ENCODE data around the gene KDM2A.

Gene KDM2A

DNA sequence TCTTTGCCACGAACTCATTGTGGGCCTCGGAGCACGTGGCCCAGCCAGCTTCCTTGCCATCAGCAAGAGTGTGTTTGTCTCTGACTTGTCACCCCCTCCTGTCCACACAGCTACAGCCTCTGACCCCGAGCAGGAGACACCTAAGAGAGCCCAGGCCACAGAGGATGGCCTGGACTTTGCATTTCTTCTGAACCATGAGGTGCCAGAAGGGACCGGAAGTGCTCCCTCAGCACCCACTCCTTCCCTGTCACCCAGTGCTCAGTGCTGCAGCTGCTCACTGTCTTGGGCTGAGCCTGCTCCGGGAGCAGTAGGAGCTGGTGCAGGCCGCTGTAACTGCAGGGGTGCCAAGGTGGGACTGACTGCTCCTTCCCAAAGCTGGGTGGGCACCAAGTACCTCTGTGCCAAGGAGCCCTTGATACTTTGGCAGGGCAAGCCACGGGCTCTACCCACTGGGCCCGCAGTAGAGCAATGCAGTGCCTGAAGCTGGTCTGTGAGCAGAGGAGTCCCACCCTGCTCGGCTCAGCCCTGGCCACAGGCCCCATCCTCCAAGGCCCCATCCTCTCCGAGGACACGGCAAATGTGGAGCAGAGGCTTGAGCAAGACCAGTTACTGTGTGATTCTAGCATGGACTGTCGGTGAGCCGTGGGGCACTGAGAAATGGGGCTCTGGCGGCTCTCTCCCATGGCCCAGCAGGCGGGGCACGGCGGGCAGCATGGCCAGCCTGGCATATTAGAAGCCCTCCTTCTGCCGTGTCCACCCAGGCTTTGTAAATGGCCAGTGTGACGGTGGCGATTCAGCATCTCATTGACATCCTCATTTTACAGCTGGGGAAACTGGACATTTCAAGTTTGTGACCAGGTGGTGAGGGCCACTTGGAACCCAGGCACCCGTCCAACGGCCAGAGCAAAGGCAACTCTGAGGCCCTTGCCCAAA is 153.5 kb downstream of the KDM2A start:
- Histone ChIP-seq H3K27me3 (replicated peaks; ENCODE audit: control insufficient read depth, insufficient read depth, low read length) (no peaks in the 10 kb centered on the region), H3K4me3 (replicated peaks; ENCODE audit: low read depth, low read length) (peak overlapping the region; percentile 32), H3K36me3 (ENCODE audit: control insufficient read depth, insufficient read depth, low read length) (peaks cover 16% of the 10 kb centered on the region)
- DNase-seq (ENCODE audit: extremely low read depth, insufficient read length), result no peak
- TF ChIP-seq, protein P1, sequence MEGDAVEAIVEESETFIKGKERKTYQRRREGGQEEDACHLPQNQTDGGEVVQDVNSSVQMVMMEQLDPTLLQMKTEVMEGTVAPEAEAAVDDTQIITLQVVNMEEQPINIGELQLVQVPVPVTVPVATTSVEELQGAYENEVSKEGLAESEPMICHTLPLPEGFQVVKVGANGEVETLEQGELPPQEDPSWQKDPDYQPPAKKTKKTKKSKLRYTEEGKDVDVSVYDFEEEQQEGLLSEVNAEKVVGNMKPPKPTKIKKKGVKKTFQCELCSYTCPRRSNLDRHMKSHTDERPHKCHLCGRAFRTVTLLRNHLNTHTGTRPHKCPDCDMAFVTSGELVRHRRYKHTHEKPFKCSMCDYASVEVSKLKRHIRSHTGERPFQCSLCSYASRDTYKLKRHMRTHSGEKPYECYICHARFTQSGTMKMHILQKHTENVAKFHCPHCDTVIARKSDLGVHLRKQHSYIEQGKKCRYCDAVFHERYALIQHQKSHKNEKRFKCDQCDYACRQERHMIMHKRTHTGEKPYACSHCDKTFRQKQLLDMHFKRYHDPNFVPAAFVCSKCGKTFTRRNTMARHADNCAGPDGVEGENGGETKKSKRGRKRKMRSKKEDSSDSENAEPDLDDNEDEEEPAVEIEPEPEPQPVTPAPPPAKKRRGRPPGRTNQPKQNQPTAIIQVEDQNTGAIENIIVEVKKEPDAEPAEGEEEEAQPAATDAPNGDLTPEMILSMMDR (IDR thresholded peaks at IDR 0.05; ENCODE audit: insufficient read depth, low read length, poor library complexity, severe bottlenecking), result no peak

DNA sequence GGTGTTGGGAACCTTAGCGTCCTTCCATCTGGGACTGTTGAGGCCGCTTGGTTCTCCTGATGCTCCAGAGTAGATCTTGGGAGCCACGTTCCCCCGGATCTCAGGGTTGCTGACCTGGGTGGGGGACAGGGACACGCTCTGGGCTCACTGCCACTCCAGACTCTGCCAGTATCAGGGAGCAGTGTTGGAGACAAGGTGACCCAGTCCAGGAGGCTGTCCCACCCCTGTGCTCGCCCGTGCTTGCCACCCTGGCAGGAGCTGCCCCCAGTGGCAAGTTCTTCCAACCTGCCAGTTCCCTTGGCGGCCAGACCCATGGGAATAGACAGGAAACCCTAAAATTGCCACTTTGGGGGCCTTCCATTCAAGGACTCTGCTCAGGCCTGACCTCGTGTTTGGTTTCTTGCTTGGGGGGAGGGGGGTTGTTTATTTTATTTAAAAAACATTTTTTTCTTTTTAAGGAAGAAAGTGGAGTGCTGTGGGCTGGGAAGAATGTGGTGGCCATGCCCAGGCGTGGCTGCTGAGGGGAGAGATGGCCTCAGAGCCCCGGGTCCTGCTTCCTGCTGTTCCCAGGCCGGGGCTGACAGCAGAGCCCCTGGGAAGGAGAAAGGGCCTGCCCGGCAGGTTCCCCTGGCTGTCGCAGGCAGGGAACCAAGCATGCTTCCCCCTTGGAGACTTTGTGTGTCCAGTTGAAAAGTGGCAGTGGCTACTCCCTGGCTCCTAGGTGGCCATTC is 154.4 kb downstream of the KDM2A start:
- Histone ChIP-seq H3K4me3 (replicated peaks; ENCODE audit: low read depth, low read length) (peak overlapping the region; percentile 32), H3K36me3 (ENCODE audit: control insufficient read depth, insufficient read depth, low read length) (peaks cover 21% of the 10 kb centered on the region), H3K27me3 (replicated peaks; ENCODE audit: control insufficient read depth, insufficient read depth, low read length) (no peaks in the 10 kb centered on the region)
- no peak for DNase-seq (ENCODE audit: extremely low read depth, insufficient read length)
- TF ChIP-seq, protein P1 (IDR thresholded peaks at IDR 0.05; ENCODE audit: insufficient read depth, low read length, poor library complexity, severe bottlenecking), result peak; percentile 6

DNA sequence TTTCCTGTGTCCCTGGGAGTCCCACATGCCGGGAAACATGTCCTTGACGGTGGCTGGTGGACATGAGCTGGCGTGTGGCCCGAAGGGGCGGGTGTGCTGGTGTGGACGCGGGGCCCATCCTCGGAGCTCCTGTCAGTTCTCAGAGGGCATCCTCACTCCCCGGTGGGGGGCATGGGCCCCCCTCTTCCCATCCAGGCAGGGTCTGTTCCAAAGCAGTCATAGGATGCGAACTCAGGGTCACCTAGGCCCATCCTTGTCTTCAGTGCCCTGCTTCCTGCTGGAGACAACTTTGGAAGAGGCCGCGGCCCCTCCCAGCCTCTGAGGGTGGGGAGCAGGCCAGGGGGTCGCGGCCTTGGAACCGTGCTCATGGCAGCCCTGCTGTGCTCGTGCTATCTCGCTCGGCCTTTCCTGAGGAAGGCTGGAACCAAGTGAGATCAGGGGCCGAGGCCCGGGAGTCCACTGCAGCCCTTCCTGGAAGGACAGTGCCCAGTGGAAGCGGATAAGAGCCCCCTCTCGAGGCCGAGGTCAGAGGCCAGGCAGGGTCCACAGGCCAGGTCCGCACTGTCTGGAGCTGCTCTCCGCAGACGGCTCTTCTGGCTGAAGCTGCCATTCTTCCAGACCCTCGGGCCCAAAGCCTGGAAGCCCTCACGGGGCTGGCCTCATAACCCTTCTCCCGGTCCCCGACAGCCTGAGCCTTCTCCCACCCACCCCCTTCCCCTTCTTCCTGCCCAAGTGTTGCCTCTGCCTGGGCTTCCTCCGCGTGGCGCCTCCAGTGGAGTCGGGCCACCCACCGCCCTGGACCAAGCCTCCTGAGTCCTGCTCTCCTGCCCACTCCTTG is 155.9 kb downstream of the KDM2A start:
- DNase-seq (ENCODE audit: extremely low read depth, insufficient read length), result no peak
- H3K27me3 ChIP-seq (replicated peaks; ENCODE audit: control insufficient read depth, insufficient read depth, low read length), result no peaks in the 10 kb centered on the region
- TF ChIP-seq, protein P1 (IDR thresholded peaks at IDR 0.05; ENCODE audit: insufficient read depth, low read length, poor library complexity, severe bottlenecking), result no peak
- peaks cover 26% of the 10 kb centered on the region for H3K36me3 ChIP-seq (ENCODE audit: control insufficient read depth, insufficient read depth, low read length)
- no peak overlapping the region for H3K4me3 ChIP-seq (replicated peaks; ENCODE audit: low read depth, low read length)

DNA sequence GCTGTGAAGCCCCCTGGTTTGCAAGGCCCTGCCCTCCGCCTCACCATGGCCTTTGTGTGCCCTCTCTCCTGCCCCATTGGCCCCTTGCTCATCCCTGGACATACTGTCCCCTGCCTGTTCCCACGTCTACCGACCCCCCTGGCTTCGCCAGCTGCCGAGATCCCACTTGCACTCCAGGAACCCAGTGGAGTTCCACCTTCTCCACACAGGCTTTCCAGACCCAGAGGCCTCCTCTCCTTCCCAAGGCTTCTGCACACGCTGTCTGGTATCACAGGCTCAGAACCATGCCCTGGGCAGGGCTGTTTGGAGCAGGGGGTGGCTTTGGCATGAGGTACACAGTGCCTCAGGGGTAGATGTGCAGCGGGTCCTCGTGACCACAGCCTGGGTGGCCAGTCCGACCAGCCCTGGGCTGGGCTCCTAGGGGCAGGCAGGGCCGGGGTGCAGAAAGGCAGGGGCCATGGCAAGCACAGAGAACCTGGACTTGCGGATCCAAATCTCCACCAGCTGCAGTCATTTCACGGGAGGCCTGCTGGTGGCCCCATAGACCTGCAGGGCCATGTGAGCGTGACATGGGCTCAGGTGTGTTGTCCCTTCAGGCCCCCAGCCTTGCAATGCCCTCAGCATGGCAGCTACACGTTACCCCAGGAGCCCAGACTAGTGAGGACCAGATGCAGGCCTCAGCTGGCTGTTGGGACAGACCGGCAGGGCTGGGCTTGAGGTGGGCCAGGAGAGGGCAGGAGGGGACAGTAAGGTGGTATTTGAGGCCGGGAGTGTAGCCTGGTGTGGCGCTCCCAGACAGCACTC is 156.7 kb downstream of the KDM2A start:
- H3K27me3 ChIP-seq (replicated peaks; ENCODE audit: control insufficient read depth, insufficient read depth, low read length), result no peaks in the 10 kb centered on the region
- H3K36me3 ChIP-seq (ENCODE audit: control insufficient read depth, insufficient read depth, low read length), result peaks cover 33% of the 10 kb centered on the region
- DNase-seq (ENCODE audit: extremely low read depth, insufficient read length), result no peak
- TF ChIP-seq, protein P1 (IDR thresholded peaks at IDR 0.05; ENCODE audit: insufficient read depth, low read length, poor library complexity, severe bottlenecking), result no peak
- H3K4me3 ChIP-seq (replicated peaks; ENCODE audit: low read depth, low read length), result no peak overlapping the region

DNA sequence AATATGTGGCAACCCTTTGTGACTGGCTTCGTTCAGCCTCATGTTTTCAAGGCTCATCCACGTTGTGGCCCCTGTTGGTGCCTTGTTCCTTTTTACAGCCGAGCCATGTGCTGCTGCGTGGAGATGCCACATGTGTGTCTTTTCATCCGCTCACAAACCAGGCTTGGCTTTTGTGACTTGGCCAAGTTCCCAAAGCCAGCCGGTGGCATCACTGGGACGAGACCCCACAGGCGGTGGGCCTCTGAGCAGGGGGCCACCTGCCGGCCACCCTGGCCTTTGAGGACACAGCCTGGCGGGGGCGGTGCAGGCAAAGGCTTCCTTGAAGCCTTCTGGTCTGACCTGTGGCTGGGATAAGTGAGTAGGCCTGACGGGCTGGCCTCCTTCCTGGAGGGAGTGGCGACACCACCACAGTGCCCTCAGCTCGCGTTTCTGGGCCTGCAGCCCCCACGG is 157.7 kb downstream of the KDM2A start:
- peaks cover 42% of the 10 kb centered on the region for H3K36me3 ChIP-seq (ENCODE audit: control insufficient read depth, insufficient read depth, low read length)
- H3K27me3 ChIP-seq (replicated peaks; ENCODE audit: control insufficient read depth, insufficient read depth, low read length), result no peaks in the 10 kb centered on the region
- DNase-seq (ENCODE audit: extremely low read depth, insufficient read length), result peak; percentile 69
- H3K4me3 ChIP-seq (replicated peaks; ENCODE audit: low read depth, low read length), result peak overlapping the region; percentile 45
- TF ChIP-seq, protein P1 (IDR thresholded peaks at IDR 0.05; ENCODE audit: insufficient read depth, low read length, poor library complexity, severe bottlenecking), result peak; percentile 49
